ENCODE measurements around the gene ANKRD65. TPM values are rescaled to one million over a fixed set of nuclear protein-coding genes. Genes with fewer than 3 reads are reported as not detected.
A peak's percentile ranks its signal among the peaks of the same experiment; 100 is the strongest.
"Not testable (repeated sequence)": the region's sequence is repeated elsewhere in the genome, so short reads cannot be mapped to it uniquely, and the experiment has no call there.

Gene ANKRD65
- total RNA-seq, 1 donor from 2014 or later, result 38.4 TPM

GRCh38 chr1:1373051-1373814 is 47.8 kb downstream of the ANKRD65 start:
- no peak overlapping the region for H3K27ac Mint-ChIP-seq (ENCODE audit: unreplicated experiment)
- peaks cover 2% of the 10 kb centered on the region for H3K9me3 Mint-ChIP-seq (ENCODE audit: unreplicated experiment)

DNA sequence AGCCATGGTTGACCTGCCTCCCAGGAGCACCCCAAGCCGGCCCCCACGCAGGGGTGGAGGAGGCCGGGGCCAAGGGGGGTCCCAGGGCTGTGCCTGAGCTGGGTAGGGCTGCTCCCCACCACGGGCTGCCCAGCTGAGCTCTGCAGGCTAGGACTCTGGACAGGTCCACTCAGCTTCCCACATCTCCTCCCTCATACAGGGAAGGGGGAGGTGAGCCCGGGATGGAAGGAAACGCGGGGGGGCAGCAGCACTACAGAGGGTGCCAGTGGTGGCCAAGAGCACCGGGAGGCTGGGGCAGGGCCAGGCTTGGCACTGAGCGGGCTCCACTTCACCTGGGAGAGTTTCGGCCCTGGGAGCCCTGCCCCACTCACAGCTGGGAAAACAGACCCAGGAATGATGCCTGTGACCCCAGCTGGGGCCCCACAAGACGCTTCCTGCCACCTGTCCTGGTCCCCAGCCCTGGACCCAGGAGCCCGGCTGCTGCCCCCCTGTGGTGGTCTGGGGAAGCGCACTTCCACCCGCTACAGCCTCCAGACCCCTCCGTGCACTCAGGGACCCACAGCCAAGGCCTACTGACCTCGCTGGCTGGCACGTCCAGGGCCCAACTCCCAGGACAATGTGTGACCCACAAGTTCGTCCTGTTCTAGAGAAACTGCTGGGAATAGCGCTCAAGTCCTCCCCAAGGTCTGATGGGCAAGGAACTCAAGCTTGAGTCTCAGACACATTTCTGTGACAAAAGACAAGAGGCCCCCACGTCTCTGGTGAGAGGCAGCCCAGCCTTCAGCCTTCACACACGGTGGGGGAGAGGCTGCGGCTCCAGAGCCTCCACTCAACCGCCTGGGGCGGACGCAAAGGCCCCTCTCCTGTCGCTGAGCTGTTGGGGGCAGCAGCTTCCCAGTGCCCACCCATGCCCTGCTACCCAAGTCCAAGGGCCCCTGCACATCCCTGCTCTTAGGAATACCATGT is 49.0 kb downstream of the ANKRD65 start:
- peaks cover 2% of the 10 kb centered on the region for H3K9me3 Mint-ChIP-seq (ENCODE audit: unreplicated experiment)

More at GRCh38 chr1:1373051-1373814, 47.8 kb downstream of the ANKRD65 start:
- Mint-ChIP-seq H3K4me3 (ENCODE audit: unreplicated experiment) (peak overlapping the region; percentile 52), H3K36me3 (ENCODE audit: unreplicated experiment) (no peaks in the 10 kb centered on the region), H3K27me3 (ENCODE audit: unreplicated experiment) (no peaks in the 10 kb centered on the region), H3K4me1 (ENCODE audit: low read depth, unreplicated experiment) (no peaks in the 10 kb centered on the region)
- TF ChIP-seq, protein P1, sequence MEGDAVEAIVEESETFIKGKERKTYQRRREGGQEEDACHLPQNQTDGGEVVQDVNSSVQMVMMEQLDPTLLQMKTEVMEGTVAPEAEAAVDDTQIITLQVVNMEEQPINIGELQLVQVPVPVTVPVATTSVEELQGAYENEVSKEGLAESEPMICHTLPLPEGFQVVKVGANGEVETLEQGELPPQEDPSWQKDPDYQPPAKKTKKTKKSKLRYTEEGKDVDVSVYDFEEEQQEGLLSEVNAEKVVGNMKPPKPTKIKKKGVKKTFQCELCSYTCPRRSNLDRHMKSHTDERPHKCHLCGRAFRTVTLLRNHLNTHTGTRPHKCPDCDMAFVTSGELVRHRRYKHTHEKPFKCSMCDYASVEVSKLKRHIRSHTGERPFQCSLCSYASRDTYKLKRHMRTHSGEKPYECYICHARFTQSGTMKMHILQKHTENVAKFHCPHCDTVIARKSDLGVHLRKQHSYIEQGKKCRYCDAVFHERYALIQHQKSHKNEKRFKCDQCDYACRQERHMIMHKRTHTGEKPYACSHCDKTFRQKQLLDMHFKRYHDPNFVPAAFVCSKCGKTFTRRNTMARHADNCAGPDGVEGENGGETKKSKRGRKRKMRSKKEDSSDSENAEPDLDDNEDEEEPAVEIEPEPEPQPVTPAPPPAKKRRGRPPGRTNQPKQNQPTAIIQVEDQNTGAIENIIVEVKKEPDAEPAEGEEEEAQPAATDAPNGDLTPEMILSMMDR (IDR thresholded peaks at IDR 0.05; ENCODE audit: partially characterized antibody, unreplicated experiment), result no peak
- DNase-seq, result no peak

DNA sequence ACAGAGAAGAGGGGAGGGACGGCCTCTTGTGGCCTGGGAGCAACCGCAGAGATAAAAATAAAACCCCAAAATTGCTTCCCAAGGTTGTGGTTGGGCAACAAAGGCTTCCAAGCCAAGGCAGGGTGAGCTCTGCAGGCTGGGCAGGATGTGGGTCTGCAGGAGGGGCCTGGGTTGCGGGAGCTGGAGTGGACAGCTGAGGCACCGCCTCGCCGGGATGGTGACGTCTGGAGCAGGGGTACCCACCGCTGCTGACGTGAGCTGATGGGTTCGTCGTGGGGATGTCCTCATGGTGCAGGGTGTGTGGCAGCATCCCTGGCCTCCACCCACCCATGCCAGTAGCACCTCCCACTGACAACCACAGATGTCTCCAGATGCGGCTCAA is 49.7 kb downstream of the ANKRD65 start:
- H3K27me3 Mint-ChIP-seq (ENCODE audit: unreplicated experiment), result no peaks in the 10 kb centered on the region
- H3K4me1 Mint-ChIP-seq (ENCODE audit: low read depth, unreplicated experiment), result no peaks in the 10 kb centered on the region
- peaks cover 2% of the 10 kb centered on the region for H3K9me3 Mint-ChIP-seq (ENCODE audit: unreplicated experiment)
- no peak for DNase-seq
- TF ChIP-seq, protein P1 (IDR thresholded peaks at IDR 0.05; ENCODE audit: partially characterized antibody, unreplicated experiment), result no peak
- H3K4me3 Mint-ChIP-seq (ENCODE audit: unreplicated experiment), result no peak overlapping the region
- no peaks in the 10 kb centered on the region for H3K36me3 Mint-ChIP-seq (ENCODE audit: unreplicated experiment)
- no peak overlapping the region for H3K27ac Mint-ChIP-seq (ENCODE audit: unreplicated experiment)

More for the DNA sequence above, 49.0 kb downstream of the ANKRD65 start:
- Mint-ChIP-seq H3K27me3 (ENCODE audit: unreplicated experiment) (no peaks in the 10 kb centered on the region), H3K36me3 (ENCODE audit: unreplicated experiment) (no peaks in the 10 kb centered on the region), H3K27ac (ENCODE audit: unreplicated experiment) (no peak overlapping the region), H3K4me3 (ENCODE audit: unreplicated experiment) (peak overlapping the region; percentile 15), H3K4me1 (ENCODE audit: low read depth, unreplicated experiment) (no peaks in the 10 kb centered on the region)
- peak; percentile 89 for DNase-seq
- TF ChIP-seq, protein P1 (IDR thresholded peaks at IDR 0.05; ENCODE audit: partially characterized antibody, unreplicated experiment), result peak; percentile 97

DNA sequence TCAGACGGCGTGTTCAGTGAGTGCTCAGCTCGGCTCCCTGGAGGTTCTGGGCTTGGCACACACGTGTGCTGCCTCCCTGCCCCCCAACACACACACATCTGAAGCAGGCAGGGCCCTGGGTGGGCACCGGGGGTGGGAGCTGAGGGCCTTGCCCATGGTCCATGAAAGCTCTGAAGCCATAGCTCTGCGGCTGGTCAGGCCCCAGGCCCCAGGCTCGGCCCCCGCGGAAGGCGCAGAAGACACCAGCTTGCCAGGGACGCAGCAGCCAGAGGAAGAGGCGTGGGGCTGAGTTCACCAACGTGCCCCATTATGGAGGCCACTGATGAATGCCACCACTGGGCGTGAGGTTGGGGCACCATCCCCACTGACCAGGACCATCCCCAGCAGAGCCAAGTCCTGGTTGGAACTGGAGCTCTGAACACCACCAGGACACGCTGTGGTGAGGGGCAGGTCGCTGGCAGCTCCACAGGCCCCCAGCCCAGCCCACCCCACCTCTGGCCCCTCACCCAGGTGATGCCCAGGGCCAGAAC is 50.2 kb downstream of the ANKRD65 start:
- Mint-ChIP-seq H3K27me3 (ENCODE audit: unreplicated experiment) (no peaks in the 10 kb centered on the region), H3K4me1 (ENCODE audit: low read depth, unreplicated experiment) (no peaks in the 10 kb centered on the region), H3K27ac (ENCODE audit: unreplicated experiment) (no peak overlapping the region), H3K9me3 (ENCODE audit: unreplicated experiment) (peaks cover 2% of the 10 kb centered on the region), H3K36me3 (ENCODE audit: unreplicated experiment) (no peaks in the 10 kb centered on the region), H3K4me3 (ENCODE audit: unreplicated experiment) (no peak overlapping the region)
- TF ChIP-seq, protein P1 (IDR thresholded peaks at IDR 0.05; ENCODE audit: partially characterized antibody, unreplicated experiment), result no peak
- DNase-seq, result no peak

- not testable (repeated sequence) for DNase-seq; H3K27me3 Mint-ChIP-seq (ENCODE audit: unreplicated experiment); H3K27ac Mint-ChIP-seq (ENCODE audit: unreplicated experiment); H3K36me3 Mint-ChIP-seq (ENCODE audit: unreplicated experiment); H3K4me1 Mint-ChIP-seq (ENCODE audit: low read depth, unreplicated experiment); H3K9me3 Mint-ChIP-seq (ENCODE audit: unreplicated experiment); H3K4me3 Mint-ChIP-seq (ENCODE audit: unreplicated experiment)
Observed at GRCh38 chr1:1370094-1370493, 51.0 kb downstream of the ANKRD65 start.
